ENCODE measurements around the gene MRPS12.

MRPS12 gene

GRCh38 chr19:38924388-38924787 lies 6.4 kb upstream of the MRPS12 start:
- no peak for TF ChIP-seq CTCF (conservative IDR thresholded peaks at IDR 0.05; ENCODE audit: low read depth, low read length)
- DNase-seq (ENCODE audit: low read depth), result no peak
- no peak overlapping the region for H3K4me3 ChIP-seq (ENCODE audit: low read depth, low read length)

GRCh38 chr19:38928391-38929001 lies 2.2 kb upstream of the MRPS12 start:
- no peak overlapping the region for H3K4me3 ChIP-seq (ENCODE audit: low read depth, low read length)
- no peak for DNase-seq (ENCODE audit: low read depth)

GRCh38 chr19:38929929-38930775 lies 592 bp upstream of the MRPS12 start, which contains the start of gene SARS2:
TSS of gene SARS2 (minus strand) at chr19:38930763. CDS start at chr19:38930736, 27 bp downstream.
- TF ChIP-seq CTCF (conservative IDR thresholded peaks at IDR 0.05; ENCODE audit: low read depth, low read length), result peak; percentile 88
- peak; percentile 96 for DNase-seq (ENCODE audit: low read depth)
- peak within 1 kb of the TSS; percentile 91 for H3K4me3 ChIP-seq (ENCODE audit: low read depth, low read length)

More at GRCh38 chr19:38928391-38929001, 2.2 kb upstream of the MRPS12 start:
- TF ChIP-seq CTCF (conservative IDR thresholded peaks at IDR 0.05; ENCODE audit: low read depth, low read length), result no peak

GRCh38 chr19:38931521-38931793 lies 713 bp downstream of the MRPS12 start:
- no peak for DNase-seq (ENCODE audit: low read depth)
- TF ChIP-seq CTCF (conservative IDR thresholded peaks at IDR 0.05; ENCODE audit: low read depth, low read length), result no peak
- peak overlapping the region; percentile 91 for H3K4me3 ChIP-seq (ENCODE audit: low read depth, low read length)

- peak; percentile 69 for DNase-seq (ENCODE audit: low read depth)
- TF ChIP-seq CTCF (conservative IDR thresholded peaks at IDR 0.05; ENCODE audit: low read depth, low read length), result peak; percentile 64
- no peak overlapping the region for H3K4me3 ChIP-seq (ENCODE audit: low read depth, low read length)
Measured at GRCh38 chr19:38932425-38933179, 1.9 kb downstream of the MRPS12 start.

- no peak overlapping the region for H3K4me3 ChIP-seq (ENCODE audit: low read depth, low read length)
- DNase-seq (ENCODE audit: low read depth), result no peak
- TF ChIP-seq CTCF (conservative IDR thresholded peaks at IDR 0.05; ENCODE audit: low read depth, low read length), result no peak
Measured at GRCh38 chr19:38933544-38933943, 2.8 kb downstream of the MRPS12 start.

All from choroid plexus epithelial cell (primary cell).